Measurements from ENCODE around the gene COL23A1. TPM values are rescaled to one million over a fixed set of nuclear protein-coding genes. Genes with fewer than 3 reads are reported as not detected.

The COL23A1 gene
- total RNA-seq, 2 donors from 2014 or later = 1.5 to 2.5 TPM

- TF ChIP-seq CTCF (IDR thresholded peaks at IDR 0.05) = no peak
- Histone ChIP-seq H3K4me3 (no peak overlapping the region), H3K9me3 (no peaks in the 10 kb centered on the region), H3K27me3 (replicated peaks; ENCODE audit: insufficient read depth) (no peaks in the 10 kb centered on the region), H3K36me3 (no peaks in the 10 kb centered on the region), H3K4me1 (ENCODE audit: control insufficient read depth in 1 of 2, low read depth in 2 of 2) (no peaks in the 10 kb centered on the region), H3K27ac (no peak overlapping the region)
- DNase-seq (ENCODE audit: low spot score) = no peak
- no peak for ATAC-seq (ENCODE audit: insufficient number of reproducible peaks, low FRiP score, low read depth)
Observed at GRCh38 chr5:178557416-178557815, 32.8 kb downstream of the COL23A1 start.

- no peak overlapping the region for H3K4me3 ChIP-seq
- H3K4me1 ChIP-seq (ENCODE audit: control insufficient read depth in 1 of 2, low read depth in 2 of 2) = no peaks in the 10 kb centered on the region
- TF ChIP-seq CTCF (IDR thresholded peaks at IDR 0.05) = no peak
- DNase-seq (ENCODE audit: low spot score) (no peak), ATAC-seq (ENCODE audit: insufficient number of reproducible peaks, low FRiP score, low read depth) (no peak)
- H3K9me3 ChIP-seq = no peaks in the 10 kb centered on the region
- H3K36me3 ChIP-seq = no peaks in the 10 kb centered on the region
- H3K27ac ChIP-seq = no peak overlapping the region
- H3K27me3 ChIP-seq (replicated peaks; ENCODE audit: insufficient read depth) = no peaks in the 10 kb centered on the region
Observed at GRCh38 chr5:178555771-178556211, 34.4 kb downstream of the COL23A1 start.

GRCh38 chr5:178555005-178555404 is 35.2 kb downstream of the COL23A1 start:
- H3K27me3 ChIP-seq (replicated peaks; ENCODE audit: insufficient read depth) = no peaks in the 10 kb centered on the region
- H3K27ac ChIP-seq = no peak overlapping the region
- no peak for TF ChIP-seq CTCF (IDR thresholded peaks at IDR 0.05)
- no peaks in the 10 kb centered on the region for H3K36me3 ChIP-seq
- ATAC-seq (ENCODE audit: insufficient number of reproducible peaks, low FRiP score, low read depth) (no peak), DNase-seq (ENCODE audit: low spot score) (no peak)
- H3K4me1 ChIP-seq (ENCODE audit: control insufficient read depth in 1 of 2, low read depth in 2 of 2) = no peaks in the 10 kb centered on the region
- H3K9me3 ChIP-seq = no peaks in the 10 kb centered on the region
- H3K4me3 ChIP-seq = no peak overlapping the region

- H3K27ac ChIP-seq = no peak overlapping the region
- ATAC-seq (ENCODE audit: insufficient number of reproducible peaks, low FRiP score, low read depth) = no peak
- TF ChIP-seq CTCF (IDR thresholded peaks at IDR 0.05) = no peak
- H3K9me3 ChIP-seq = no peaks in the 10 kb centered on the region
- H3K4me3 ChIP-seq = no peak overlapping the region
- no peaks in the 10 kb centered on the region for H3K36me3 ChIP-seq
- H3K27me3 ChIP-seq (replicated peaks; ENCODE audit: insufficient read depth) = no peaks in the 10 kb centered on the region
- no peaks in the 10 kb centered on the region for H3K4me1 ChIP-seq (ENCODE audit: control insufficient read depth in 1 of 2, low read depth in 2 of 2)
- DNase-seq (ENCODE audit: low spot score) = no peak
Observed at GRCh38 chr5:178554311-178554710, 35.9 kb downstream of the COL23A1 start.

- Histone ChIP-seq H3K4me1 (ENCODE audit: control insufficient read depth in 1 of 2, low read depth in 2 of 2) (no peaks in the 10 kb centered on the region), H3K27me3 (replicated peaks; ENCODE audit: insufficient read depth) (no peaks in the 10 kb centered on the region)
- DNase-seq (ENCODE audit: low spot score) = no peak
Observed at GRCh38 chr5:178553517-178553916, 36.7 kb downstream of the COL23A1 start.

More at GRCh38 chr5:178553517-178553916, 36.7 kb downstream of the COL23A1 start:
- no peak overlapping the region for H3K4me3 ChIP-seq
- no peaks in the 10 kb centered on the region for H3K9me3 ChIP-seq
- H3K27ac ChIP-seq = no peak overlapping the region
- no peak for ATAC-seq (ENCODE audit: insufficient number of reproducible peaks, low FRiP score, low read depth)
- no peak for TF ChIP-seq CTCF (IDR thresholded peaks at IDR 0.05)
- H3K36me3 ChIP-seq = no peaks in the 10 kb centered on the region

Data from thoracic aorta (tissue), 2 donors.